ENCODE results near the gene CRTC3. TPM values are rescaled to one million over a fixed set of nuclear protein-coding genes. Genes with fewer than 3 reads are reported as not detected.

The CRTC3 gene
- total and polyA plus RNA-seq, 2 donors (not counting 3 experiments of a cell fraction or from before 2014, with no cell fraction given) = 16.2 to 26.4 TPM

- H3K36me3 ChIP-seq (ENCODE audit: control insufficient read depth in 2 of 2, extremely low read depth in 1 of 2, insufficient read depth in 2 of 2, low read length in 2 of 2) = no peaks in the 10 kb centered on the region
- H2AFZ ChIP-seq (ENCODE audit: low read depth, low read length) = no peak overlapping the region
- H3K4me2 ChIP-seq (ENCODE audit: insufficient read depth, low read length) = no peak overlapping the region
- TF ChIP-seq JUN (IDR thresholded peaks at IDR 0.05; ENCODE audit: borderline replicate concordance, insufficient read depth, insufficient read length, low read depth) = no peak
- TF ChIP-seq MAX (IDR thresholded peaks at IDR 0.05; ENCODE audit: insufficient read depth, insufficient read length) = no peak
- no peak for TF ChIP-seq EZH2 (IDR thresholded peaks at IDR 0.05; ENCODE audit: borderline replicate concordance, low read depth, low read length, severe bottlenecking)
- no peak for TF ChIP-seq GATA2 (IDR thresholded peaks at IDR 0.05; ENCODE audit: insufficient read depth, insufficient read length, low read depth, low read length)
- TF ChIP-seq FOS (IDR thresholded peaks at IDR 0.05; ENCODE audit: borderline replicate concordance, insufficient read depth, low read length) = no peak
- no peaks in the 10 kb centered on the region for H3K9me1 ChIP-seq (replicated peaks; ENCODE audit: control insufficient read depth, extremely low read depth, insufficient read depth, low read length)
- no peaks in the 10 kb centered on the region for H3K27me3 ChIP-seq (ENCODE audit: control insufficient read depth in 2 of 2, insufficient read depth in 2 of 2, low read length in 2 of 2)
- intact Hi-C loops (cut with micrococcal nuclease) (no loop called here), dilution Hi-C loops (cut with MboI; ENCODE audit: extremely low pct_ligation_motif_present, low sequenced_read_pairs) (no loop called here)
- H3K9me3 ChIP-seq (replicated peaks; ENCODE audit: control insufficient read depth, insufficient read depth, low read length) = no peaks in the 10 kb centered on the region
- no peak for FAIRE-seq
- BruUV-seq (replicated peaks) = no TSS peak
- CTCF ChIA-PET = interaction anchor here (1.7 kb wide), 1 partner anchor 36 kb away, joined by 5 read pairs; no protein-coding TSS in a partner anchor
- no peak for DNase-seq (ENCODE audit: low read depth, low spot score)
- H3K9ac ChIP-seq (replicated peaks; ENCODE audit: extremely low read depth, insufficient read depth, low read length) = no peak overlapping the region
- POLR2A ChIA-PET = no interaction called here
- no peak overlapping the region for H3K4me3 ChIP-seq (replicated peaks in 1 of 3; ENCODE audit: insufficient read depth in 1 of 3, low read depth in 1 of 3, low read length in 3 of 3)
- H3K27ac ChIP-seq (ENCODE audit: insufficient read depth, low read depth, low read length) = no peak overlapping the region
- peaks cover 4% of the 10 kb centered on the region for H3K79me2 ChIP-seq (ENCODE audit: control insufficient read depth, insufficient read depth, low read length)
- peaks cover 2% of the 10 kb centered on the region for H4K20me1 ChIP-seq (replicated peaks; ENCODE audit: control insufficient read depth, extremely low read depth, insufficient read depth, low read length)
- peaks cover 16% of the 10 kb centered on the region for H3K4me1 ChIP-seq (ENCODE audit: control insufficient read depth, extremely low read depth, insufficient read depth, low read length)
Observed at GRCh38 chr15:90562669-90563068, 32.9 kb downstream of the CRTC3 start.

- Histone ChIP-seq H3K4me3 (replicated peaks in 1 of 3; ENCODE audit: insufficient read depth in 1 of 3, low read depth in 1 of 3, low read length in 3 of 3) (no peak overlapping the region), H3K4me1 (ENCODE audit: control insufficient read depth, extremely low read depth, insufficient read depth, low read length) (peaks cover 16% of the 10 kb centered on the region), H3K9me3 (replicated peaks; ENCODE audit: control insufficient read depth, insufficient read depth, low read length) (no peaks in the 10 kb centered on the region), H3K9ac (replicated peaks; ENCODE audit: extremely low read depth, insufficient read depth, low read length) (no peak overlapping the region), H4K20me1 (replicated peaks; ENCODE audit: control insufficient read depth, extremely low read depth, insufficient read depth, low read length) (peaks cover 2% of the 10 kb centered on the region), H3K36me3 (ENCODE audit: control insufficient read depth in 2 of 2, extremely low read depth in 1 of 2, insufficient read depth in 2 of 2, low read length in 2 of 2) (no peaks in the 10 kb centered on the region), H3K27me3 (ENCODE audit: control insufficient read depth in 2 of 2, insufficient read depth in 2 of 2, low read length in 2 of 2) (no peaks in the 10 kb centered on the region), H2AFZ (ENCODE audit: low read depth, low read length) (no peak overlapping the region), H3K27ac (ENCODE audit: insufficient read depth, low read depth, low read length) (no peak overlapping the region), H3K79me2 (ENCODE audit: control insufficient read depth, insufficient read depth, low read length) (peaks cover 4% of the 10 kb centered on the region), H3K4me2 (ENCODE audit: insufficient read depth, low read length) (no peak overlapping the region), H3K9me1 (replicated peaks; ENCODE audit: control insufficient read depth, extremely low read depth, insufficient read depth, low read length) (no peaks in the 10 kb centered on the region)
- TF ChIP-seq POLR2A (IDR thresholded peaks at IDR 0.05; ENCODE audit: low read depth, low read length) (no peak), POLR2AphosphoS5 (IDR thresholded peaks at IDR 0.05; ENCODE audit: insufficient read depth, low read depth, low read length) (no peak)
- dilution Hi-C loops (cut with MboI; ENCODE audit: extremely low pct_ligation_motif_present, low sequenced_read_pairs) = no loop called here
- DNase-seq (ENCODE audit: low read depth, low spot score) (no peak), FAIRE-seq (no peak)
- no TSS peak for BruUV-seq (replicated peaks)
- ChIA-PET POLR2A (no interaction called here), CTCF (interaction anchor here (0.9 to 1.7 kb wide), 2 partner anchors 35 to 40 kb away, joined by 4 to 5 read pairs; no protein-coding TSS in a partner anchor)
- intact Hi-C loops (cut with micrococcal nuclease) = no loop called here
Observed at GRCh38 chr15:90563463-90563862, 33.7 kb downstream of the CRTC3 start.
